HepG2 (cell line): ENCODE results near the gene SOX8. TPM values are rescaled to one million over a fixed set of nuclear protein-coding genes. Genes with fewer than 3 reads are reported as not detected.

Experiments
- ATAC-seq: fragments of 200-7000 bp; cut with Tn5 transposase; 3 replicates; pipeline ENCODE4 v1.9.1; 2020; ENCODE audit warnings: mild to moderate bottlenecking, moderate library complexity
- BruUV-seq: library from RNA; stranded (reverse); fragments of 400-500 nt; replicated peaks from 2 replicates; lab custom pipeline; 2021; lab: Mats Ljungman, UMichigan
- CTCF ChIA-PET: fragments of 300-600 bp; formaldehyde crosslinking; extraction: SDS; loops from one replicate; lab custom pipeline; 2021; ENCODE audit warnings: low total read pairs, inconsistent platforms, low intra/inter-chr PET ratio; lab: Yijun Ruan, JAX
- POLR2A ChIA-PET: fragments of 350-600 bp; sonication (Branson Sonifier 250); formaldehyde crosslinking; loops from one replicate; lab custom pipeline; 2020; ENCODE audit warnings: antibody characterized with exemption, inconsistent platforms; lab: Yijun Ruan, JAX
- DNase-seq: peaks from one replicate; pipeline ENCODE4 v3.0.0-alpha.2; 2015; ENCODE audit warnings: low spot score
- FAIRE-seq: peaks from 3 replicates; lab custom pipeline; 2011; peaks lifted over from hg19 to GRCh38; lab: Jason Lieb, UNC
- H2AFZ ChIP-seq: one replicate; pipeline ENCODE4 v1.6.1; 2011; ENCODE audit warnings: low read length, inconsistent platforms
- H3K27ac ChIP-seq: fragments of 300-600 bp; 3 replicates; pipeline ENCODE4 v1.8.0; 2011; ENCODE audit warnings: mixed run types, mild to moderate bottlenecking, mixed read lengths, low read length, inconsistent platforms; ENCODE audit not compliant: insufficient read depth; ENCODE audit errors: extremely low read length
- H3K27me3 ChIP-seq, 2 experiments: fragments of 200-600 bp in 1 of 2; 2 replicates in 1 of 2; 3 replicates in 1 of 2; pipeline versions ENCODE4 v1.6.0 to v1.8.0; 2011; ENCODE audit warnings: low read length in 2 of 2, mild to moderate bottlenecking in 2 of 2, moderate library complexity in 2 of 2, inconsistent platforms in 1 of 2; ENCODE audit not compliant: insufficient read depth in 2 of 2, control insufficient read depth in 1 of 2
- H3K36me3 ChIP-seq, 2 experiments: fragments of 200-600 bp in 1 of 2; replicated peaks in 1 of 2; 2 replicates in 1 of 2; 3 replicates in 1 of 2; pipeline versions ENCODE4 v1.5.1 to v1.8.0; 2011; ENCODE audit warnings: low read length in 2 of 2, inconsistent platforms in 1 of 2; ENCODE audit not compliant: insufficient read depth in 2 of 2, control insufficient read depth in 1 of 2
- H3K4me1 ChIP-seq: 2 replicates; pipeline ENCODE4 v1.5.1; 2012; ENCODE audit warnings: low read length, inconsistent platforms; ENCODE audit not compliant: insufficient read depth
- H3K4me2 ChIP-seq: 2 replicates; pipeline ENCODE4 v1.6.0; 2011; ENCODE audit warnings: low read depth, low read length, inconsistent platforms
- H3K4me3 ChIP-seq, 3 experiments: fragments of 200-600 bp in 1 of 3; sonication (generic), shearing (Covaris generic) in 1 of 3; replicated peaks in 1 of 3; 2 replicates each; pipeline ENCODE4 v1.5.1; 2011 to 2016; ENCODE audit warnings: low read length in 3 of 3, inconsistent platforms in 2 of 3, low read depth in 2 of 3, mild to moderate bottlenecking in 2 of 3, control low read depth in 1 of 3, mixed read lengths in 1 of 3; ENCODE audit not compliant: insufficient read depth in 1 of 3
- H3K79me2 ChIP-seq: one replicate; pipeline ENCODE4 v1.6.1; 2011; ENCODE audit warnings: low read length, inconsistent platforms; ENCODE audit not compliant: insufficient read depth
- H3K9ac ChIP-seq: 2 replicates; pipeline ENCODE4 v1.6.0; 2011; ENCODE audit warnings: mild to moderate bottlenecking, low read depth, low read length, inconsistent platforms; ENCODE audit not compliant: insufficient read depth
- H3K9me3 ChIP-seq: 2 replicates; pipeline ENCODE4 v1.5.1; 2012; ENCODE audit warnings: mild to moderate bottlenecking, low read length
- H4K20me1 ChIP-seq: 2 replicates; pipeline ENCODE4 v1.6.0; 2011; ENCODE audit warnings: inconsistent platforms, mild to moderate bottlenecking, low read length, moderate library complexity; ENCODE audit not compliant: insufficient read depth
- AGO1 ChIP-seq: fragments of 200-400 bp; formaldehyde crosslinking; IDR thresholded peaks from 2 replicates; pipeline ENCODE4 v1.6.1; 2017; ENCODE audit warnings: mild to moderate bottlenecking, low read depth, low read length, moderate library complexity; ENCODE audit not compliant: poor library complexity, severe bottlenecking
- CBX5 ChIP-seq: sonication (generic); formaldehyde crosslinking; IDR thresholded peaks from 2 replicates; pipeline ENCODE4 v1.4.0; 2020; ENCODE audit warnings: missing genetic modification reagents, borderline replicate concordance
- JUN ChIP-seq: sonication (generic); formaldehyde crosslinking; IDR thresholded peaks from 2 replicates; pipeline ENCODE4 v1.4.0; 2020; ENCODE audit warnings: mild to moderate bottlenecking, missing genetic modification reagents
- MAFK ChIP-seq, 2 experiments: IDR thresholded peaks in 1 of 2; conservative IDR thresholded peaks in 1 of 2; 2 replicates each; pipeline ENCODE4 v1.6.1; 2011; ENCODE audit warnings: improper control_type of control experiment in 2 of 2, low read length in 2 of 2
- RXRB ChIP-seq: IDR thresholded peaks from 2 replicates; pipeline ENCODE4 v1.6.1; 2016; ENCODE audit warnings: borderline replicate concordance, missing genetic modification reagents, missing compliant biosample characterization
- ZBTB7B ChIP-seq: sonication (generic); formaldehyde crosslinking; IDR thresholded peaks from 2 replicates; pipeline ENCODE4 v1.4.0; 2020; ENCODE audit warnings: missing genetic modification reagents
- ZNF24 ChIP-seq: fragments of 450-650 bp; IDR thresholded peaks from 2 replicates; pipeline ENCODE4 v1.6.1; 2017; ENCODE audit warnings: antibody characterized with exemption, mild to moderate bottlenecking
- ZNF33B ChIP-seq: sonication (generic); formaldehyde crosslinking; IDR thresholded peaks from 2 replicates; pipeline ENCODE4 v1.5.1; 2020; ENCODE audit warnings: mild to moderate bottlenecking, missing genetic modification reagents
- ZNF430 ChIP-seq: sonication (generic); formaldehyde crosslinking; IDR thresholded peaks from 2 replicates; pipeline ENCODE4 v1.9.0; 2021; ENCODE audit warnings: mild to moderate bottlenecking, missing genetic modification reagents
- ZNF460 ChIP-seq: sonication (generic); formaldehyde crosslinking; IDR thresholded peaks from 2 replicates; pipeline ENCODE4 v1.5.1; 2020; ENCODE audit warnings: missing genetic modification reagents, mild to moderate bottlenecking, borderline replicate concordance
- ZNF569 ChIP-seq: sonication (generic); formaldehyde crosslinking; IDR thresholded peaks from 2 replicates; pipeline ENCODE4 v1.5.0; 2020; ENCODE audit warnings: mild to moderate bottlenecking, missing genetic modification reagents, moderate library complexity, borderline replicate concordance
- ZNF687 ChIP-seq: sonication (generic); formaldehyde crosslinking; IDR thresholded peaks from 2 replicates; pipeline ENCODE4 v1.5.1; 2020; ENCODE audit warnings: mild to moderate bottlenecking, missing genetic modification reagents, moderate library complexity
- WGBS: methylation state at CpG from one replicate; pipeline ENCODE4 v1.1.6; 2017; ENCODE audit warnings: low lambda C conversion rate; 5-methylcytosine and 5-hydroxymethylcytosine counted together
- in situ Hi-C: cut with HindIII; loops from 2 replicates; pipeline ENCODE4 v1.10.0; 2017; ENCODE audit warnings: low pct_unique_long_range_greater_than_20kb; ENCODE audit not compliant: extremely low pct_ligation_motif_present
- intact Hi-C: fragments of 100-400 bp; cut with micrococcal nuclease; formaldehyde crosslinking; loops from one replicate; pipeline ENCODE4 v1.10.0; 2022; ENCODE audit not compliant: unreplicated experiment
- polyA plus RNA-seq, 8 experiments: library from polyadenylated mRNA; depleted of rRNA in 3 of 8; stranded (reverse) in 7 of 8; unstranded in 1 of 8; fragments of >200 nt; fragmentation: Illumina TruSeq in 4 of 8; extraction: Trizol in 4 of 8; gene quantifications; 2 replicates each; pipeline versions ENCODE4 v1.2.1 to v1.2.3, GENCODE V29; 2011 to 2016; ENCODE audit warnings: low read depth in 4 of 8, missing spikeins in 1 of 8, mixed read lengths in 1 of 8; ENCODE audit not compliant: insufficient read depth in 1 of 8
- total RNA-seq, 5 experiments: library from RNA; depleted of rRNA; stranded (reverse); fragments of >200 nt; fragmentation: Illumina TruSeq; extraction: Trizol; gene quantifications; 2 replicates each; pipeline ENCODE4 v1.2.3, GENCODE V29; 2016; ENCODE audit warnings: low read depth in 1 of 5
- TF ChIP-seq, protein P1 (sequence below): IDR thresholded peaks from 2 replicates; pipeline ENCODE4 v1.6.1; 2012; ENCODE audit warnings: low read depth, low read length, improper control_type of control experiment
- TF ChIP-seq, protein P2 (sequence below): sonication (generic); formaldehyde crosslinking; IDR thresholded peaks from 2 replicates; pipeline ENCODE4 v1.5.0; 2020; ENCODE audit warnings: mild to moderate bottlenecking, missing genetic modification reagents, moderate library complexity

The SOX8 gene
- total and polyA plus RNA-seq, 2 of the 13 experiments (the other 11 are each of a cell fraction or from before 2014, with no cell fraction given), result 0.20 to 0.28 TPM

DNA sequence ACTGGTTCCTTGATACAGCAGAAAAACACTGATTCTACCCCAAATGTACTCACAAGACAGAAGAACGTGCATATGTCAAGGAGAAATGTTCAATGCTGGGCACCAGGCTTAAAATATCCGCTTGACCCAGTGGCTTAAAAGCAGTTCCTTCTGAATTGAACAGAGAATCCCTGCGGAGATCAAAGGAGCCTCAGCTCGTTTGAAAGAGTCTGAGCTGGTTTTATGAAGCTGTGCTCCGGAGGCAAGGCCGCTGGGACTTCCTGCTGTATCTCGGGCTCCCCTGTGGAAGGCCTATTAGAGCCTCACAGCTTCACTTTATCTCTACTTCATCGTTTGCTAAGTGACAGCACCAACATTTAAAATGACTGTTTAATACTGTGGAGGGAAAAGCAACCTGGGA, 12.9 kb upstream of the SOX8 start (continued):
- TF ChIP-seq, protein P1, sequence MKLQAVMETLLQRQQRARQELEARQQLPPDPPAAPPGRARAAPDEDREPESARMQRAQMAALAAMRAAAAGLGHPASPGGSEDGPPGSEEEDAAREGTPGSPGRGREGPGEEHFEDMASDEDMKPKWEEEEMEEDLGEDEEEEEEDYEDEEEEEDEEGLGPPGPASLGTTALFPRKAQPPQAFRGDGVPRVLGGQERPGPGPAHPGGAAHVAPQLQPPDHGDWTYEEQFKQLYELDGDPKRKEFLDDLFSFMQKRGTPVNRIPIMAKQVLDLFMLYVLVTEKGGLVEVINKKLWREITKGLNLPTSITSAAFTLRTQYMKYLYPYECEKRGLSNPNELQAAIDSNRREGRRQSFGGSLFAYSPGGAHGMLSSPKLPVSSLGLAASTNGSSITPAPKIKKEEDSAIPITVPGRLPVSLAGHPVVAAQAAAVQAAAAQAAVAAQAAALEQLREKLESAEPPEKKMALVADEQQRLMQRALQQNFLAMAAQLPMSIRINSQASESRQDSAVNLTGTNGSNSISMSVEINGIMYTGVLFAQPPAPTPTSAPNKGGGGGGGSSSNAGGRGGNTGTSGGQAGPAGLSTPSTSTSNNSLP, result no peak
- TF ChIP-seq ZBTB7B (CRISPR knock-in tag) (no peak), AGO1 (no peak), ZNF460 (no peak), RXRB (no peak)

- no peak overlapping the region for H2AFZ ChIP-seq
- peaks cover under 1 to 12% of the 10 kb centered on the region in 2 experiments; a peak in 4 of 5 replicates for H3K27me3 ChIP-seq
- 78% methylated on average over 30 of the region's 55 CpGs for WGBS
- H3K4me1 ChIP-seq, result peaks cover 53% of the 10 kb centered on the region
- DNase-seq, result no peak
- peak overlapping the region; percentile 76 for H3K27ac ChIP-seq
- no peaks in the 10 kb centered on the region; the same call in 1 of the 2 replicates for H4K20me1 ChIP-seq
- no peaks in the 10 kb centered on the region for H3K9me3 ChIP-seq
- H3K4me3 ChIP-seq, result peak overlapping the region; percentile 83 to 95 (median 86)
- ATAC-seq, result peak; percentile 14
- H3K4me2 ChIP-seq, result peak overlapping the region; percentile 77
- CTCF ChIA-PET, result no interaction called here
- in situ Hi-C loops, result no loop called here
- peak overlapping the region; percentile 91 for H3K9ac ChIP-seq
- POLR2A ChIA-PET, result no interaction called here
- TSS peak; percentile 49 for BruUV-seq
- no peak for FAIRE-seq
- no peaks in the 10 kb centered on the region for H3K79me2 ChIP-seq
- intact Hi-C loops, result loop anchor here (5.0 kb wide), 1 partner anchor 82 kb away; no protein-coding TSS in a partner anchor
- H3K36me3 ChIP-seq, result 0 out of 5 replicates have a peak, but pooled peaks cover 0 to 1% of the 10 kb centered on the region in 2 experiments
- TF ChIP-seq ZNF24 (no peak), ZNF430 (no peak), JUN (no peak), MAFK (conservative IDR thresholded peaks at IDR 0.05 in 1 of 2, IDR thresholded peaks at IDR 0.05 in 1 of 2; ENCODE audit: low read length in 2 of 2) (no peak), ZNF33B (CRISPR knock-in tag) (no peak), CBX5 (CRISPR knock-in tag) (no peak), ZNF687 (CRISPR knock-in tag) (0 out of 2 replicates have a peak, but pooled peaks have one; percentile 3), ZNF569 (CRISPR knock-in tag) (0 out of 2 replicates have a peak, but pooled peaks have one; percentile 2)
- TF ChIP-seq, protein P2, sequence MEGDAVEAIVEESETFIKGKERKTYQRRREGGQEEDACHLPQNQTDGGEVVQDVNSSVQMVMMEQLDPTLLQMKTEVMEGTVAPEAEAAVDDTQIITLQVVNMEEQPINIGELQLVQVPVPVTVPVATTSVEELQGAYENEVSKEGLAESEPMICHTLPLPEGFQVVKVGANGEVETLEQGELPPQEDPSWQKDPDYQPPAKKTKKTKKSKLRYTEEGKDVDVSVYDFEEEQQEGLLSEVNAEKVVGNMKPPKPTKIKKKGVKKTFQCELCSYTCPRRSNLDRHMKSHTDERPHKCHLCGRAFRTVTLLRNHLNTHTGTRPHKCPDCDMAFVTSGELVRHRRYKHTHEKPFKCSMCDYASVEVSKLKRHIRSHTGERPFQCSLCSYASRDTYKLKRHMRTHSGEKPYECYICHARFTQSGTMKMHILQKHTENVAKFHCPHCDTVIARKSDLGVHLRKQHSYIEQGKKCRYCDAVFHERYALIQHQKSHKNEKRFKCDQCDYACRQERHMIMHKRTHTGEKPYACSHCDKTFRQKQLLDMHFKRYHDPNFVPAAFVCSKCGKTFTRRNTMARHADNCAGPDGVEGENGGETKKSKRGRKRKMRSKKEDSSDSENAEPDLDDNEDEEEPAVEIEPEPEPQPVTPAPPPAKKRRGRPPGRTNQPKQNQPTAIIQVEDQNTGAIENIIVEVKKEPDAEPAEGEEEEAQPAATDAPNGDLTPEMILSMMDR (CRISPR knock-in tag), result peak; percentile 2; the same call in 1 of the 2 replicates
Observed at GRCh38 chr16:969508-970385, 11.8 kb upstream of the SOX8 start.
